CD8-positive, alpha-beta memory T cell (primary cell): ENCODE data around the gene OGFR. TPM values are rescaled to one million over a fixed set of nuclear protein-coding genes. Genes with fewer than 3 reads are reported as not detected.

Experiments used
- CTCF ChIA-PET: fragments of 350-600 bp; sonication (Branson Sonifier 250); formaldehyde crosslinking; loops from one replicate; lab custom pipeline; 2021; ENCODE audit warnings: antibody characterized with exemption; lab: Charles Lee
- POLR2A ChIA-PET: fragments of 350-600 bp; sonication (Branson Sonifier 250); formaldehyde crosslinking; loops from one replicate; lab custom pipeline; 2021; ENCODE audit warnings: antibody characterized with exemption; lab: Charles Lee
- DNase-seq, 5 donors: peaks; one replicate each; pipeline versions ENCODE4 v3.0.0 to v3.0.0-alpha.2; 2020 to 2022; ENCODE audit warnings: mixed read lengths in 1 of 5
- H3K27ac ChIP-seq: one replicate; pipeline ENCODE4 v1.7.0; 2013; ENCODE audit warnings: low read depth, mild to moderate bottlenecking, low read length, moderate library complexity
- H3K27me3 ChIP-seq: 2 replicates; pipeline ENCODE4 v1.7.0; 2013; ENCODE audit warnings: low read length, mild to moderate bottlenecking; ENCODE audit not compliant: insufficient read depth, poor library complexity, severe bottlenecking
- H3K36me3 ChIP-seq: 2 replicates; pipeline ENCODE4 v1.7.0; 2013; ENCODE audit warnings: mild to moderate bottlenecking, low read length, moderate library complexity; ENCODE audit not compliant: insufficient read depth
- H3K4me1 ChIP-seq: 2 replicates; pipeline ENCODE4 v1.7.0; 2013; ENCODE audit warnings: mild to moderate bottlenecking, low read length, moderate library complexity; ENCODE audit not compliant: insufficient read depth
- H3K4me3 ChIP-seq: 2 replicates; pipeline ENCODE4 v1.7.0; 2013; ENCODE audit warnings: mild to moderate bottlenecking, low read length
- H3K9me3 ChIP-seq: 2 replicates; pipeline ENCODE4 v1.7.0; 2013; ENCODE audit warnings: mild to moderate bottlenecking, low read length
- H3K27ac Mint-ChIP-seq, 8 donors: one replicate each; pipeline ENCODE4 v1.8.0; 2020 to 2021; ENCODE audit warnings: mixed read lengths in 8 of 8, mild to moderate bottlenecking in 6 of 8, inconsistent platforms in 3 of 8, moderate library complexity in 3 of 8
- H3K27me3 Mint-ChIP-seq, 2 donors: one replicate each; pipeline ENCODE4 v1.8.0; 2020 to 2021; ENCODE audit warnings: mixed read lengths in 2 of 2, mild to moderate bottlenecking in 1 of 2, moderate library complexity in 1 of 2
- H3K36me3 Mint-ChIP-seq, 3 donors: one replicate each; pipeline ENCODE4 v1.8.0; 2020 to 2021; ENCODE audit warnings: mixed read lengths in 3 of 3, inconsistent platforms in 1 of 3, mild to moderate bottlenecking in 1 of 3
- H3K4me1 Mint-ChIP-seq, 3 donors: one replicate each; pipeline ENCODE4 v1.8.0; 2020 to 2021; ENCODE audit warnings: mixed read lengths in 3 of 3, inconsistent platforms in 1 of 3, mild to moderate bottlenecking in 1 of 3
- H3K4me3 Mint-ChIP-seq, 7 donors: one replicate each; pipeline ENCODE4 v1.8.0; 2020 to 2021; ENCODE audit warnings: mixed read lengths in 7 of 7, mild to moderate bottlenecking in 6 of 7, moderate library complexity in 4 of 7, inconsistent platforms in 2 of 7
- H3K9me3 Mint-ChIP-seq, 5 donors: one replicate each; pipeline ENCODE4 v1.8.0; 2020 to 2022; ENCODE audit warnings: mixed read lengths in 5 of 5, mild to moderate bottlenecking in 3 of 5, moderate library complexity in 2 of 5, inconsistent platforms in 1 of 5
- polyA plus RNA-seq: library from polyadenylated mRNA; unstranded; fragments of 300-500 nt; fragmentation: Illumina TruSeq; gene quantifications from one replicate; pipeline ENCODE4 v1.2.3, GENCODE V29; 2021
- total RNA-seq, 2 experiments: library from RNA; stranded (reverse); gene quantifications; one replicate each; pipeline ENCODE4 v1.2.3, GENCODE V29; 2021

The OGFR gene
- total and polyA plus RNA-seq, 3 experiments from 2014 or later: 45.7 to 64.2 (median 47.9) TPM

- Histone ChIP-seq H3K4me3 (no peak overlapping the region), H3K36me3 (no peaks in the 10 kb centered on the region), H3K9me3 (no peaks in the 10 kb centered on the region), H3K4me1 (no peaks in the 10 kb centered on the region), H3K27ac (no peak overlapping the region), H3K27me3 (no peaks in the 10 kb centered on the region)
- ChIA-PET CTCF (no interaction called here), POLR2A (no interaction called here)
- no peak for DNase-seq
- Mint-ChIP-seq H3K9me3 (no peaks in the 10 kb centered on the region), H3K27me3 (peaks cover 8 to 15% of the 10 kb centered on the region in 2 donors), H3K27ac (no peak overlapping the region), H3K36me3 (no peaks in the 10 kb centered on the region), H3K4me3 (no peak overlapping the region), H3K4me1 (no peaks in the 10 kb centered on the region)
Measured at GRCh38 chr20:62761759-62762131, 42.9 kb upstream of the OGFR start.

- Histone ChIP-seq H3K27ac (no peak overlapping the region), H3K36me3 (no peaks in the 10 kb centered on the region), H3K4me1 (no peaks in the 10 kb centered on the region), H3K9me3 (no peaks in the 10 kb centered on the region), H3K27me3 (no peaks in the 10 kb centered on the region), H3K4me3 (no peak overlapping the region)
- peaks cover 2 to 3% (median 2%) of the 10 kb centered on the region in 3 donors for H3K4me1 Mint-ChIP-seq
- no peak for DNase-seq
- POLR2A ChIA-PET: no interaction called here
- H3K9me3 Mint-ChIP-seq: no peaks in the 10 kb centered on the region
- peaks cover 3 to 9% of the 10 kb centered on the region in 2 donors for H3K27me3 Mint-ChIP-seq
- CTCF ChIA-PET: interaction anchor here (1.2 kb wide), 1 partner anchor 46 kb away, joined by 3 read pairs; no protein-coding TSS in a partner anchor
- no peaks in the 10 kb centered on the region for H3K36me3 Mint-ChIP-seq
- H3K27ac Mint-ChIP-seq: no peak overlapping the region
- H3K4me3 Mint-ChIP-seq: no peak overlapping the region
Measured at GRCh38 chr20:62762376-62762775, 42.3 kb upstream of the OGFR start.

GRCh38 chr20:62762801-62763368 lies 41.8 kb upstream of the OGFR start:
- Mint-ChIP-seq H3K27ac (no peak overlapping the region), H3K36me3 (no peaks in the 10 kb centered on the region), H3K27me3 (peaks cover 0 to 6% of the 10 kb centered on the region in 2 donors), H3K4me1 (peaks cover 2 to 3% (median 3%) of the 10 kb centered on the region in 3 donors), H3K4me3 (no peak overlapping the region), H3K9me3 (no peaks in the 10 kb centered on the region)
- no peaks in the 10 kb centered on the region for H3K27me3 ChIP-seq
- H3K9me3 ChIP-seq: no peaks in the 10 kb centered on the region
- ChIA-PET POLR2A (no interaction called here), CTCF (interaction anchor here (1.2 kb wide), 1 partner anchor 45 kb away, joined by 3 read pairs; no protein-coding TSS in a partner anchor)
- DNase-seq: no peak
- no peaks in the 10 kb centered on the region for H3K36me3 ChIP-seq
- no peak overlapping the region for H3K27ac ChIP-seq
- no peaks in the 10 kb centered on the region for H3K4me1 ChIP-seq
- H3K4me3 ChIP-seq: no peak overlapping the region

GRCh38 chr20:62763404-62763803 lies 41.2 kb upstream of the OGFR start:
- Histone ChIP-seq H3K4me1 (no peaks in the 10 kb centered on the region), H3K36me3 (no peaks in the 10 kb centered on the region), H3K27ac (no peak overlapping the region), H3K9me3 (no peaks in the 10 kb centered on the region), H3K4me3 (no peak overlapping the region), H3K27me3 (no peaks in the 10 kb centered on the region)
- ChIA-PET POLR2A (no interaction called here), CTCF (interaction anchor here (1.2 kb wide), 1 partner anchor 45 kb away, joined by 3 read pairs; no protein-coding TSS in a partner anchor)
- Mint-ChIP-seq H3K4me3 (no peak overlapping the region), H3K36me3 (no peaks in the 10 kb centered on the region), H3K9me3 (no peaks in the 10 kb centered on the region), H3K27me3 (peaks cover 0 to 2% of the 10 kb centered on the region in 2 donors), H3K4me1 (peaks cover 2 to 6% (median 3%) of the 10 kb centered on the region in 3 donors), H3K27ac (no peak overlapping the region)
- DNase-seq: no peak

- no peaks in the 10 kb centered on the region for H3K27me3 Mint-ChIP-seq
- Histone ChIP-seq H3K27ac (no peak overlapping the region), H3K27me3 (no peaks in the 10 kb centered on the region), H3K36me3 (no peaks in the 10 kb centered on the region), H3K4me3 (no peak overlapping the region), H3K4me1 (no peaks in the 10 kb centered on the region), H3K9me3 (no peaks in the 10 kb centered on the region)
- ChIA-PET POLR2A (no interaction called here), CTCF (no interaction called here)
- H3K4me3 Mint-ChIP-seq: no peak overlapping the region
- no peaks in the 10 kb centered on the region for H3K9me3 Mint-ChIP-seq
- peaks cover 2 to 14% (median 3%) of the 10 kb centered on the region in 3 donors for H3K4me1 Mint-ChIP-seq
- no peak overlapping the region for H3K27ac Mint-ChIP-seq
- no peak for DNase-seq
- no peaks in the 10 kb centered on the region for H3K36me3 Mint-ChIP-seq
Measured at GRCh38 chr20:62764156-62764935, 40.3 kb upstream of the OGFR start.

- Mint-ChIP-seq H3K4me1 (peaks cover 2 to 15% (median 3%) of the 10 kb centered on the region in 3 donors), H3K27ac (no peak overlapping the region), H3K4me3 (no peak overlapping the region), H3K27me3 (no peaks in the 10 kb centered on the region), H3K9me3 (no peaks in the 10 kb centered on the region), H3K36me3 (no peaks in the 10 kb centered on the region)
- Histone ChIP-seq H3K27ac (no peak overlapping the region), H3K27me3 (no peaks in the 10 kb centered on the region), H3K9me3 (no peaks in the 10 kb centered on the region), H3K36me3 (no peaks in the 10 kb centered on the region), H3K4me3 (no peak overlapping the region), H3K4me1 (no peaks in the 10 kb centered on the region)
- CTCF ChIA-PET: no interaction called here
- DNase-seq: no peak
- POLR2A ChIA-PET: no interaction called here
Measured at GRCh38 chr20:62765021-62765420, 39.6 kb upstream of the OGFR start.

- Histone ChIP-seq H3K36me3 (no peaks in the 10 kb centered on the region), H3K27ac (no peak overlapping the region), H3K4me3 (no peak overlapping the region), H3K27me3 (no peaks in the 10 kb centered on the region), H3K9me3 (no peaks in the 10 kb centered on the region), H3K4me1 (no peaks in the 10 kb centered on the region)
- Mint-ChIP-seq H3K36me3 (no peaks in the 10 kb centered on the region), H3K4me3 (no peak overlapping the region), H3K27ac (no peak overlapping the region), H3K9me3 (no peaks in the 10 kb centered on the region), H3K4me1 (peaks cover 2 to 15% (median 3%) of the 10 kb centered on the region in 3 donors), H3K27me3 (no peaks in the 10 kb centered on the region)
- CTCF ChIA-PET: no interaction called here
- POLR2A ChIA-PET: no interaction called here
- DNase-seq: no peak
Measured at GRCh38 chr20:62765432-62766070, 39.1 kb upstream of the OGFR start.

- H3K36me3 ChIP-seq: no peaks in the 10 kb centered on the region
- Mint-ChIP-seq H3K9me3 (no peaks in the 10 kb centered on the region), H3K36me3 (no peaks in the 10 kb centered on the region), H3K27ac (no peak overlapping the region), H3K27me3 (no peaks in the 10 kb centered on the region), H3K4me1 (peaks cover 2 to 15% (median 3%) of the 10 kb centered on the region in 3 donors), H3K4me3 (no peak overlapping the region)
- H3K27me3 ChIP-seq: no peaks in the 10 kb centered on the region
- no peak overlapping the region for H3K27ac ChIP-seq
- no peak overlapping the region for H3K4me3 ChIP-seq
- no peak for DNase-seq
- ChIA-PET CTCF (no interaction called here), POLR2A (no interaction called here)
- no peaks in the 10 kb centered on the region for H3K9me3 ChIP-seq
- no peaks in the 10 kb centered on the region for H3K4me1 ChIP-seq
Measured at GRCh38 chr20:62766071-62766450, 38.6 kb upstream of the OGFR start.
